WTC11 (cell line): Measurements from ENCODE around the gene SERGEF. TPM values are rescaled to one million over a fixed set of nuclear protein-coding genes. Genes with fewer than 3 reads are reported as not detected.

Source experiments
- ATAC-seq: fragments of 200-7000 bp; cut with Tn5 transposase; 2 replicates; pipeline ENCODE4 v1.10.0; 2021; ENCODE audit warnings: mild to moderate bottlenecking, moderate library complexity
- CTCF ChIA-PET: fragments of 300-600 bp; sonication (Branson Sonifier 250); formaldehyde crosslinking; loops from one replicate; lab custom pipeline; 2021; ENCODE audit warnings: antibody characterized with exemption; lab: Charles Lee
- POLR2A ChIA-PET: fragments of 350-600 bp; sonication (Branson Sonifier 250); formaldehyde crosslinking; loops from one replicate; lab custom pipeline; 2021; ENCODE audit warnings: antibody characterized with exemption; lab: Charles Lee
- DNase-seq: peaks from one replicate; pipeline ENCODE4 v3.0.0; 2021; ENCODE audit warnings: low spot score
- H3K27ac Mint-ChIP-seq: 2 replicates; pipeline ENCODE4 v1.8.0; 2021; ENCODE audit warnings: mixed read lengths
- H3K27me3 Mint-ChIP-seq: 2 replicates; pipeline ENCODE4 v1.8.0; 2021; ENCODE audit warnings: low read depth, mild to moderate bottlenecking, moderate library complexity, mixed read lengths
- H3K36me3 Mint-ChIP-seq: 2 replicates; pipeline ENCODE4 v1.8.0; 2021; ENCODE audit warnings: mixed read lengths
- H3K4me1 Mint-ChIP-seq: 2 replicates; pipeline ENCODE4 v1.8.0; 2022; ENCODE audit warnings: mixed read lengths
- H3K4me3 Mint-ChIP-seq: 2 replicates; pipeline ENCODE4 v1.8.0; 2021; ENCODE audit warnings: mild to moderate bottlenecking, moderate library complexity, mixed read lengths
- H3K9me3 Mint-ChIP-seq: 2 replicates; pipeline ENCODE4 v1.8.0; 2021; ENCODE audit warnings: mixed read lengths
- CREB1 ChIP-seq: sonication (generic); formaldehyde crosslinking; IDR thresholded peaks from 2 replicates; pipeline ENCODE4 v1.8.0; 2023; ENCODE audit warnings: mild to moderate bottlenecking, missing genetic modification reagents
- E2F1 ChIP-seq: sonication (generic); formaldehyde crosslinking; IDR thresholded peaks from 2 replicates; pipeline ENCODE4 v1.8.0; 2022; ENCODE audit warnings: mild to moderate bottlenecking, missing genetic modification reagents
- EMX1 ChIP-seq: fragments of 250-450 bp; sonication (Bioruptor Pico); IDR thresholded peaks from 2 replicates; pipeline ENCODE4 v1.8.0; 2021; ENCODE audit warnings: mild to moderate bottlenecking
- ETV6 ChIP-seq: sonication (generic); formaldehyde crosslinking; IDR thresholded peaks from 2 replicates; pipeline ENCODE4 v1.8.1; 2022; ENCODE audit warnings: mild to moderate bottlenecking, missing genetic modification reagents
- FOXJ3 ChIP-seq: sonication (generic); formaldehyde crosslinking; IDR thresholded peaks from 2 replicates; pipeline ENCODE4 v1.9.0; 2021; ENCODE audit warnings: missing genetic modification reagents, mild to moderate bottlenecking, borderline replicate concordance
- FOXP1 ChIP-seq: sonication (generic); formaldehyde crosslinking; IDR thresholded peaks from 2 replicates; pipeline ENCODE4 v1.8.0; 2022; ENCODE audit warnings: missing genetic modification reagents, mild to moderate bottlenecking, moderate library complexity, borderline replicate concordance
- NFE2L1 ChIP-seq: sonication (generic); formaldehyde crosslinking; IDR thresholded peaks from 2 replicates; pipeline ENCODE4 v1.8.1; 2023; ENCODE audit warnings: missing genetic modification reagents
- PRRX2 ChIP-seq: fragments of 250-450 bp; sonication (Bioruptor Pico); IDR thresholded peaks from 2 replicates; pipeline ENCODE4 v1.8.0; 2021; ENCODE audit warnings: mild to moderate bottlenecking
- RORB ChIP-seq: fragments of 250-450 bp; sonication (Bioruptor Pico); IDR thresholded peaks from 2 replicates; pipeline ENCODE4 v1.9.0; 2021; ENCODE audit warnings: mild to moderate bottlenecking
- SOX15 ChIP-seq: fragments of 250-450 bp; sonication (Bioruptor Pico); IDR thresholded peaks from 2 replicates; pipeline ENCODE4 v1.9.0; 2021; ENCODE audit warnings: mild to moderate bottlenecking
- TEAD1 ChIP-seq: sonication (generic); formaldehyde crosslinking; IDR thresholded peaks from 2 replicates; pipeline ENCODE4 v1.8.0; 2022; ENCODE audit warnings: mild to moderate bottlenecking, missing genetic modification reagents
- USF2 ChIP-seq: sonication (generic); formaldehyde crosslinking; IDR thresholded peaks from 2 replicates; pipeline ENCODE4 v1.8.1; 2023; ENCODE audit warnings: mild to moderate bottlenecking, missing genetic modification reagents, moderate library complexity
- ZNF121 ChIP-seq: sonication (generic); formaldehyde crosslinking; IDR thresholded peaks from 2 replicates; pipeline ENCODE4 v1.8.0; 2023; ENCODE audit warnings: missing genetic modification reagents
- ZNF232 ChIP-seq: sonication (generic); formaldehyde crosslinking; IDR thresholded peaks from 2 replicates; pipeline ENCODE4 v1.8.0; 2022; ENCODE audit warnings: mild to moderate bottlenecking, missing genetic modification reagents
- ZNF263 ChIP-seq: sonication (generic); formaldehyde crosslinking; IDR thresholded peaks from 2 replicates; pipeline ENCODE4 v1.8.1; 2022; ENCODE audit warnings: low read depth, mild to moderate bottlenecking, moderate library complexity, missing genetic modification reagents
- ZNF423 ChIP-seq: fragments of 250-450 bp; sonication (Bioruptor Pico); IDR thresholded peaks from 2 replicates; pipeline ENCODE4 v2.1.2; 2022; ENCODE audit warnings: mild to moderate bottlenecking, moderate library complexity
- ZNF512 ChIP-seq: sonication (generic); formaldehyde crosslinking; IDR thresholded peaks from 2 replicates; pipeline ENCODE4 v1.8.1; 2022; ENCODE audit warnings: missing genetic modification reagents, borderline replicate concordance
- total RNA-seq: library from RNA; stranded (reverse); gene quantifications from 3 replicates; pipeline ENCODE4 v1.2.3, GENCODE V29; 2021
- TF ChIP-seq, protein P1 (sequence below): sonication (generic); formaldehyde crosslinking; IDR thresholded peaks from 2 replicates; pipeline ENCODE4 v1.8.0; 2023; ENCODE audit warnings: mild to moderate bottlenecking, missing genetic modification reagents
- TF ChIP-seq, protein P2 (sequence below): sonication (generic); formaldehyde crosslinking; IDR thresholded peaks from 2 replicates; pipeline ENCODE4 v1.8.0; 2022; ENCODE audit warnings: mild to moderate bottlenecking, missing genetic modification reagents
- TF ChIP-seq, protein P3 (sequence below): sonication (generic); formaldehyde crosslinking; conservative IDR thresholded peaks from 2 replicates; pipeline ENCODE4 v1.8.1; 2023; ENCODE audit warnings: mild to moderate bottlenecking, low read depth, missing genetic modification reagents, moderate library complexity
- TF ChIP-seq, protein P4 (sequence below): fragments of 250-450 bp; sonication (Bioruptor Pico); IDR thresholded peaks from 2 replicates; pipeline ENCODE4 v1.9.0; 2021; ENCODE audit warnings: mild to moderate bottlenecking, borderline replicate concordance
- TF ChIP-seq, protein P5 (sequence below): sonication (generic); formaldehyde crosslinking; conservative IDR thresholded peaks from 2 replicates; pipeline ENCODE4 v1.8.1; 2022; ENCODE audit warnings: mild to moderate bottlenecking, missing genetic modification reagents

Gene SERGEF
- total RNA-seq, 1 experiment from 2014 or later, result 35.5 TPM

DNA sequence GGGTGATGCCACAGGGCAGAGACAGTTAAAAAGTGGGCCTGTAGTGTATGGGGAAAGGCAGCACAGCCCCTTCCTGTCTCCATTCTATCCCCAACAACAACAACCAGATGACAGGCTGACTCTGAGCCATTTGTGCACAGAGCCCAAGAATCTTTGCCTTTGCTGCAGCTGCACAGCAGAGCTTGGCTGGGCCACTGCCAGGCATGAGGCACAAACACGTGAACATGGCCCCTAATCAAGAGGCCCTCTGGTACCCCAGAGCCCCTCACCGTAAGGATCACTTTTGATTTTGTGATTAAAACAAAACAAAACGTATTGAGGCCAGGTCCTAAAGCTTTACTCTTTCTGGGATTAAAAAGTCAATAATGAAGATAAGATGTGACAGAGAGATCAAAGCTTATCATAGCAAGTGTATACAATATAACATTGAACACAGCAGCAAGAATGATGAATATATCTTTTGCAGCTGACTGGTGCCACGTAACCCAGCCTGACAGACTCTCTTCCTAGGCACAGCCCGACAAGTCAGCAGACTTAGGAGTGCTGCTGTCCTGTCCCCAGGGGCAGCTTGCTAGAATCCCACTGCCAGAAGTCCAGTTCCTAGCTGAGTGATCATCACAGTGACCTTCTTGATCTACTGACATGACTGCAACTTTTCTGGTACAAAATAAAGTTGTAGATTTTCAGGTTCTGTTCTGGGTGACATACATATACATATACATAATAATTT is 117.8 kb downstream of the SERGEF start (continued):
- TF ChIP-seq USF2 (CRISPR knock-in tag) (no peak), FOXJ3 (CRISPR knock-in tag) (no peak), ZNF423 (no peak), NFE2L1 (CRISPR knock-in tag) (no peak)
- TF ChIP-seq, protein P1, sequence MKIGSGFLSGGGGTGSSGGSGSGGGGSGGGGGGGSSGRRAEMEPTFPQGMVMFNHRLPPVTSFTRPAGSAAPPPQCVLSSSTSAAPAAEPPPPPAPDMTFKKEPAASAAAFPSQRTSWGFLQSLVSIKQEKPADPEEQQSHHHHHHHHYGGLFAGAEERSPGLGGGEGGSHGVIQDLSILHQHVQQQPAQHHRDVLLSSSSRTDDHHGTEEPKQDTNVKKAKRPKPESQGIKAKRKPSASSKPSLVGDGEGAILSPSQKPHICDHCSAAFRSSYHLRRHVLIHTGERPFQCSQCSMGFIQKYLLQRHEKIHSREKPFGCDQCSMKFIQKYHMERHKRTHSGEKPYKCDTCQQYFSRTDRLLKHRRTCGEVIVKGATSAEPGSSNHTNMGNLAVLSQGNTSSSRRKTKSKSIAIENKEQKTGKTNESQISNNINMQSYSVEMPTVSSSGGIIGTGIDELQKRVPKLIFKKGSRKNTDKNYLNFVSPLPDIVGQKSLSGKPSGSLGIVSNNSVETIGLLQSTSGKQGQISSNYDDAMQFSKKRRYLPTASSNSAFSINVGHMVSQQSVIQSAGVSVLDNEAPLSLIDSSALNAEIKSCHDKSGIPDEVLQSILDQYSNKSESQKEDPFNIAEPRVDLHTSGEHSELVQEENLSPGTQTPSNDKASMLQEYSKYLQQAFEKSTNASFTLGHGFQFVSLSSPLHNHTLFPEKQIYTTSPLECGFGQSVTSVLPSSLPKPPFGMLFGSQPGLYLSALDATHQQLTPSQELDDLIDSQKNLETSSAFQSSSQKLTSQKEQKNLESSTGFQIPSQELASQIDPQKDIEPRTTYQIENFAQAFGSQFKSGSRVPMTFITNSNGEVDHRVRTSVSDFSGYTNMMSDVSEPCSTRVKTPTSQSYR (CRISPR knock-in tag), result no peak
- TF ChIP-seq, all 79 proteins: peak for 0

GRCh38 chr11:17892409-17892808 is 120.4 kb downstream of the SERGEF start:
- DNase-seq (no peak), ATAC-seq (no peak)
- Mint-ChIP-seq H3K4me3 (no peak overlapping the region), H3K27ac (no peak overlapping the region), H3K27me3 (no peaks in the 10 kb centered on the region), H3K36me3 (no peaks in the 10 kb centered on the region), H3K4me1 (peaks cover 9% of the 10 kb centered on the region), H3K9me3 (no peaks in the 10 kb centered on the region)
- ChIA-PET CTCF (interaction anchor here (0.9 kb wide), 1 partner anchor 14 kb away, joined by 3 read pairs; no protein-coding TSS in a partner anchor), POLR2A (no interaction called here)
- TF ChIP-seq, protein P2, sequence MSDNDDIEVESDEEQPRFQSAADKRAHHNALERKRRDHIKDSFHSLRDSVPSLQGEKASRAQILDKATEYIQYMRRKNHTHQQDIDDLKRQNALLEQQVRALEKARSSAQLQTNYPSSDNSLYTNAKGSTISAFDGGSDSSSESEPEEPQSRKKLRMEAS (CRISPR knock-in tag), result no peak
- TF ChIP-seq ZNF423, result no peak
- no peak for TF ChIP-seq ZNF232 (CRISPR knock-in tag)
- TF ChIP-seq SOX15, result no peak
- TF ChIP-seq ZNF263 (CRISPR knock-in tag), result no peak
- TF ChIP-seq, protein P3, sequence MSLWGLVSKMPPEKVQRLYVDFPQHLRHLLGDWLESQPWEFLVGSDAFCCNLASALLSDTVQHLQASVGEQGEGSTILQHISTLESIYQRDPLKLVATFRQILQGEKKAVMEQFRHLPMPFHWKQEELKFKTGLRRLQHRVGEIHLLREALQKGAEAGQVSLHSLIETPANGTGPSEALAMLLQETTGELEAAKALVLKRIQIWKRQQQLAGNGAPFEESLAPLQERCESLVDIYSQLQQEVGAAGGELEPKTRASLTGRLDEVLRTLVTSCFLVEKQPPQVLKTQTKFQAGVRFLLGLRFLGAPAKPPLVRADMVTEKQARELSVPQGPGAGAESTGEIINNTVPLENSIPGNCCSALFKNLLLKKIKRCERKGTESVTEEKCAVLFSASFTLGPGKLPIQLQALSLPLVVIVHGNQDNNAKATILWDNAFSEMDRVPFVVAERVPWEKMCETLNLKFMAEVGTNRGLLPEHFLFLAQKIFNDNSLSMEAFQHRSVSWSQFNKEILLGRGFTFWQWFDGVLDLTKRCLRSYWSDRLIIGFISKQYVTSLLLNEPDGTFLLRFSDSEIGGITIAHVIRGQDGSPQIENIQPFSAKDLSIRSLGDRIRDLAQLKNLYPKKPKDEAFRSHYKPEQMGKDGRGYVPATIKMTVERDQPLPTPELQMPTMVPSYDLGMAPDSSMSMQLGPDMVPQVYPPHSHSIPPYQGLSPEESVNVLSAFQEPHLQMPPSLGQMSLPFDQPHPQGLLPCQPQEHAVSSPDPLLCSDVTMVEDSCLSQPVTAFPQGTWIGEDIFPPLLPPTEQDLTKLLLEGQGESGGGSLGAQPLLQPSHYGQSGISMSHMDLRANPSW (CRISPR knock-in tag), result no peak
- TF ChIP-seq ETV6, result no peak
- no peak for TF ChIP-seq ZNF512 (CRISPR knock-in tag)
- no peak for TF ChIP-seq PRRX2 (CRISPR knock-in tag)
- no peak for TF ChIP-seq EMX1
- TF ChIP-seq TEAD1 (CRISPR knock-in tag), result no peak
- no peak for TF ChIP-seq RORB (CRISPR knock-in tag)
- no peak for TF ChIP-seq ZNF121
- TF ChIP-seq, protein P4, sequence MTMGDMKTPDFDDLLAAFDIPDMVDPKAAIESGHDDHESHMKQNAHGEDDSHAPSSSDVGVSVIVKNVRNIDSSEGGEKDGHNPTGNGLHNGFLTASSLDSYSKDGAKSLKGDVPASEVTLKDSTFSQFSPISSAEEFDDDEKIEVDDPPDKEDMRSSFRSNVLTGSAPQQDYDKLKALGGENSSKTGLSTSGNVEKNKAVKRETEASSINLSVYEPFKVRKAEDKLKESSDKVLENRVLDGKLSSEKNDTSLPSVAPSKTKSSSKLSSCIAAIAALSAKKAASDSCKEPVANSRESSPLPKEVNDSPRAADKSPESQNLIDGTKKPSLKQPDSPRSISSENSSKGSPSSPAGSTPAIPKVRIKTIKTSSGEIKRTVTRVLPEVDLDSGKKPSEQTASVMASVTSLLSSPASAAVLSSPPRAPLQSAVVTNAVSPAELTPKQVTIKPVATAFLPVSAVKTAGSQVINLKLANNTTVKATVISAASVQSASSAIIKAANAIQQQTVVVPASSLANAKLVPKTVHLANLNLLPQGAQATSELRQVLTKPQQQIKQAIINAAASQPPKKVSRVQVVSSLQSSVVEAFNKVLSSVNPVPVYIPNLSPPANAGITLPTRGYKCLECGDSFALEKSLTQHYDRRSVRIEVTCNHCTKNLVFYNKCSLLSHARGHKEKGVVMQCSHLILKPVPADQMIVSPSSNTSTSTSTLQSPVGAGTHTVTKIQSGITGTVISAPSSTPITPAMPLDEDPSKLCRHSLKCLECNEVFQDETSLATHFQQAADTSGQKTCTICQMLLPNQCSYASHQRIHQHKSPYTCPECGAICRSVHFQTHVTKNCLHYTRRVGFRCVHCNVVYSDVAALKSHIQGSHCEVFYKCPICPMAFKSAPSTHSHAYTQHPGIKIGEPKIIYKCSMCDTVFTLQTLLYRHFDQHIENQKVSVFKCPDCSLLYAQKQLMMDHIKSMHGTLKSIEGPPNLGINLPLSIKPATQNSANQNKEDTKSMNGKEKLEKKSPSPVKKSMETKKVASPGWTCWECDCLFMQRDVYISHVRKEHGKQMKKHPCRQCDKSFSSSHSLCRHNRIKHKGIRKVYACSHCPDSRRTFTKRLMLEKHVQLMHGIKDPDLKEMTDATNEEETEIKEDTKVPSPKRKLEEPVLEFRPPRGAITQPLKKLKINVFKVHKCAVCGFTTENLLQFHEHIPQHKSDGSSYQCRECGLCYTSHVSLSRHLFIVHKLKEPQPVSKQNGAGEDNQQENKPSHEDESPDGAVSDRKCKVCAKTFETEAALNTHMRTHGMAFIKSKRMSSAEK (CRISPR knock-in tag), result no peak
- TF ChIP-seq E2F1 (CRISPR knock-in tag), result no peak
- no peak for TF ChIP-seq FOXP1 (CRISPR knock-in tag)
- TF ChIP-seq, protein P5, sequence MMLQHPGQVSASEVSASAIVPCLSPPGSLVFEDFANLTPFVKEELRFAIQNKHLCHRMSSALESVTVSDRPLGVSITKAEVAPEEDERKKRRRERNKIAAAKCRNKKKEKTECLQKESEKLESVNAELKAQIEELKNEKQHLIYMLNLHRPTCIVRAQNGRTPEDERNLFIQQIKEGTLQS (CRISPR knock-in tag), result no peak
- TF ChIP-seq CREB1, result no peak
